ENCODE measurements around the gene FABP3. TPM values are rescaled to one million over a fixed set of nuclear protein-coding genes. Genes with fewer than 3 reads are reported as not detected.

The FABP3 gene
- polyA plus RNA-seq, 1 experiment, result 11.7 TPM

GRCh38 chr1:31345635-31346034 is 27.2 kb downstream of the FABP3 start:
- CTCF ChIA-PET, result no interaction called here
- H3K27me3 ChIP-seq (ENCODE audit: control insufficient read depth, insufficient read depth, low read length), result no peaks in the 10 kb centered on the region
- H3K36me3 ChIP-seq (ENCODE audit: control insufficient read depth, insufficient read depth, low read length), result peaks cover 2% of the 10 kb centered on the region; the same call in 1 of the 2 replicates
- POLR2A ChIA-PET, result no interaction called here
- TF ChIP-seq CTCF (IDR thresholded peaks at IDR 0.05; ENCODE audit: insufficient read depth, low read depth, low read length), result no peak
- no peak for DNase-seq (ENCODE audit: low read depth)
- H3K4me3 ChIP-seq (ENCODE audit: low read depth, low read length), result no peak overlapping the region

- TF ChIP-seq CTCF (IDR thresholded peaks at IDR 0.05; ENCODE audit: insufficient read depth, low read depth, low read length), result no peak
- H3K4me3 ChIP-seq (ENCODE audit: low read depth, low read length), result no peak overlapping the region
- H3K36me3 ChIP-seq (ENCODE audit: control insufficient read depth, insufficient read depth, low read length), result peaks cover 3% of the 10 kb centered on the region; the same call in 1 of the 2 replicates
- no peak for DNase-seq (ENCODE audit: low read depth)
- CTCF ChIA-PET, result interaction anchor here (0.6 kb wide), 1 partner anchor 526 kb away, joined by 3 read pairs; no protein-coding TSS in a partner anchor
- no peaks in the 10 kb centered on the region for H3K27me3 ChIP-seq (ENCODE audit: control insufficient read depth, insufficient read depth, low read length)
- POLR2A ChIA-PET, result no interaction called here
Measured at GRCh38 chr1:31344503-31344902, 28.4 kb downstream of the FABP3 start.

GRCh38 chr1:31336687-31337467 is 36.0 kb downstream of the FABP3 start:
- DNase-seq (ENCODE audit: low read depth), result no peak
- no peak overlapping the region for H3K4me3 ChIP-seq (ENCODE audit: low read depth, low read length)
- ChIA-PET POLR2A (no interaction called here), CTCF (interaction anchor here (1.1 to 3.0 kb wide), 3 partner anchors 10 to 154 kb away, joined by 3 to 34 read pairs (median 5); no protein-coding TSS in a partner anchor)
- 0 out of 2 replicates have a peak, but pooled peaks cover 1% of the 10 kb centered on the region for H3K36me3 ChIP-seq (ENCODE audit: control insufficient read depth, insufficient read depth, low read length)
- H3K27me3 ChIP-seq (ENCODE audit: control insufficient read depth, insufficient read depth, low read length), result no peaks in the 10 kb centered on the region
- no peak for TF ChIP-seq CTCF (IDR thresholded peaks at IDR 0.05; ENCODE audit: insufficient read depth, low read depth, low read length)

- Histone ChIP-seq H3K4me3 (ENCODE audit: low read depth, low read length) (no peak overlapping the region), H3K27me3 (ENCODE audit: control insufficient read depth, insufficient read depth, low read length) (no peaks in the 10 kb centered on the region), H3K36me3 (ENCODE audit: control insufficient read depth, insufficient read depth, low read length) (0 out of 2 replicates have a peak, but pooled peaks cover 1% of the 10 kb centered on the region)
- ChIA-PET POLR2A (no interaction called here), CTCF (interaction anchor here (0.8 to 3.0 kb wide), 4 partner anchors 13 to 152 kb away, joined by 3 to 34 read pairs (median 4); no protein-coding TSS in a partner anchor)
- peak; percentile 67 for TF ChIP-seq CTCF (IDR thresholded peaks at IDR 0.05; ENCODE audit: insufficient read depth, low read depth, low read length)
- DNase-seq (ENCODE audit: low read depth), result peak; percentile 8
Measured at GRCh38 chr1:31335007-31335406, 37.9 kb downstream of the FABP3 start.

- DNase-seq (ENCODE audit: low read depth), result no peak
- H3K27me3 ChIP-seq (ENCODE audit: control insufficient read depth, insufficient read depth, low read length), result no peaks in the 10 kb centered on the region
- no peak for TF ChIP-seq CTCF (IDR thresholded peaks at IDR 0.05; ENCODE audit: insufficient read depth, low read depth, low read length)
- peaks cover 3% of the 10 kb centered on the region; the same call in 1 of the 2 replicates for H3K36me3 ChIP-seq (ENCODE audit: control insufficient read depth, insufficient read depth, low read length)
- POLR2A ChIA-PET, result no interaction called here
- H3K4me3 ChIP-seq (ENCODE audit: low read depth, low read length), result no peak overlapping the region
- CTCF ChIA-PET, result interaction anchor here (0.5 to 3.8 kb wide), 5 partner anchors 8 to 143 kb away, joined by 3 to 17 read pairs (median 4); no protein-coding TSS in a partner anchor
Measured at GRCh38 chr1:31327381-31327780, 45.5 kb downstream of the FABP3 start.
